ENCODE results near the gene UAP1L1.
A peak's percentile ranks its signal among the peaks of the same experiment; 100 is the strongest.
"Not testable (repeated sequence)": the region's sequence is repeated elsewhere in the genome, so short reads cannot be mapped to it uniquely, and the experiment has no call there.

UAP1L1 gene

GRCh38 chr9:137055385-137056364 lies 21.6 kb upstream of the UAP1L1 start:
- FAIRE-seq (no peak), DNase-seq (ENCODE audit: low spot score) (no peak)

GRCh38 chr9:137056739-137057415 lies 20.4 kb upstream of the UAP1L1 start:
- FAIRE-seq (no peak), DNase-seq (ENCODE audit: low spot score) (no peak)

- FAIRE-seq: no peak
These were observed 19.8 kb upstream of the UAP1L1 start for GRCh38 chr9:137057545-137057944.

GRCh38 chr9:137058521-137059234 lies 18.6 kb upstream of the UAP1L1 start:
- DNase-seq (ENCODE audit: low spot score): no peak
- FAIRE-seq: no peak

More at GRCh38 chr9:137057545-137057944, 19.8 kb upstream of the UAP1L1 start:
- DNase-seq (ENCODE audit: low spot score): no peak

GRCh38 chr9:137062384-137062783 lies 14.9 kb upstream of the UAP1L1 start:
- no peak for DNase-seq (ENCODE audit: low spot score)
- no peak for FAIRE-seq

- not testable (repeated sequence) for DNase-seq (ENCODE audit: low spot score)
These were observed 14.5 kb upstream of the UAP1L1 start for GRCh38 chr9:137062798-137063197.

GRCh38 chr9:137063311-137064026 lies 13.8 kb upstream of the UAP1L1 start:
- no peak for DNase-seq (ENCODE audit: low spot score)

More at GRCh38 chr9:137062798-137063197, 14.5 kb upstream of the UAP1L1 start:
- FAIRE-seq: not testable (repeated sequence)

GRCh38 chr9:137064027-137064879 lies 13.1 kb upstream of the UAP1L1 start:
- FAIRE-seq: peak; percentile 59
- peak; percentile 63 for DNase-seq (ENCODE audit: low spot score)

More at GRCh38 chr9:137063311-137064026, 13.8 kb upstream of the UAP1L1 start:
- no peak for FAIRE-seq

- FAIRE-seq: no peak
- DNase-seq (ENCODE audit: low spot score): no peak
These were observed 12.5 kb upstream of the UAP1L1 start for GRCh38 chr9:137064880-137065164.

- no peak for DNase-seq (ENCODE audit: low spot score)
- no peak for FAIRE-seq
These were observed 11.9 kb upstream of the UAP1L1 start for GRCh38 chr9:137065336-137065967.

- DNase-seq (ENCODE audit: low spot score) (no peak), FAIRE-seq (no peak)
These were observed 11.0 kb upstream of the UAP1L1 start for GRCh38 chr9:137066096-137066861.

GRCh38 chr9:137067860-137068538 lies 9.3 kb upstream of the UAP1L1 start:
- no peak for FAIRE-seq

GRCh38 chr9:137068539-137069507 lies 8.5 kb upstream of the UAP1L1 start:
- no peak for DNase-seq (ENCODE audit: low spot score)
- FAIRE-seq: no peak

More at GRCh38 chr9:137067860-137068538, 9.3 kb upstream of the UAP1L1 start:
- peak; percentile 79 for DNase-seq (ENCODE audit: low spot score)

- FAIRE-seq: no peak
- no peak for DNase-seq (ENCODE audit: low spot score)
These were observed 7.7 kb upstream of the UAP1L1 start for GRCh38 chr9:137069508-137070091.

- FAIRE-seq: peak; percentile 46
- peak; percentile 93 for DNase-seq (ENCODE audit: low spot score)
These were observed 7.0 kb upstream of the UAP1L1 start, which contains the start of gene SAPCD2 for GRCh38 chr9:137070201-137070905. TSS of gene SAPCD2 (minus strand) at chr9:137070557. CDS start at chr9:137070460, 97 bp downstream.

- DNase-seq (ENCODE audit: low spot score) (no peak), FAIRE-seq (no peak)
These were observed 6.4 kb upstream of the UAP1L1 start for GRCh38 chr9:137070906-137071275.
